GM08714 (cell line): ENCODE measurements around the gene METRNL.
"Not testable (repeated sequence)": the region's sequence is repeated elsewhere in the genome, so short reads cannot be mapped to it uniquely, and the experiment has no call there.

ENCODE experiments used
- H3K4me3 ChIP-seq: fragments of 200-500 bp; sonication (Bioruptor generic); 2 replicates; pipeline ENCODE4 v1.5.1; 2014; ENCODE audit warnings: mild to moderate bottlenecking, low read length, inconsistent platforms
- ZNF274 ChIP-seq: IDR thresholded peaks from 2 replicates; pipeline ENCODE4 v1.6.1; 2012; ENCODE audit warnings: mild to moderate bottlenecking, low read depth, low read length

The METRNL gene

DNA sequence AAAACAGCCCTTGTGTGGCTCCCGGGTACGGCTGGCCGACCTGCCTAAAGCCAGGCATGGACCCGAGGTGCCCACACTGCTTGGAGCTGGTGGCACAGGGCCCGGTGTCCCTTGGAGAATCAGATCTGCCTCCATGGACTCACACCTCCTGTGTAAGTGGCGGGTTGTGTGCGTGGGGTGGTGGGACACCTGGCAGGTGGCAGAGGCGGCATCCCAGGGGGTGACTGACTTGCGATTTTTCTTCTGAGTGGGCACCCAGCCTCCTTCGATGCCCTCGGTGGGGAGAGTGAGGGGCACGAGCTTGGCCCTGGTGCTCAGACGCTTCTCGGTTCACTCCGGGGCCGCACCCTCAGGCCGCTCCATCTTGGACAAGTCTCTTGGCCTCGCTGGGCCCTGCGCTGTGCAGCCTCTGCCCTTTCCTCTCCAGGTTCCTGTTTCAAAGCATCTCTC is 35.8 kb downstream of the METRNL start:
- no peak overlapping the region for H3K4me3 ChIP-seq
- no peak for TF ChIP-seq ZNF274

GRCh38 chr17:83115832-83116231 is 36.4 kb downstream of the METRNL start:
- no peak overlapping the region for H3K4me3 ChIP-seq
- no peak for TF ChIP-seq ZNF274

GRCh38 chr17:83116311-83116771 is 36.9 kb downstream of the METRNL start:
- no peak overlapping the region for H3K4me3 ChIP-seq
- TF ChIP-seq ZNF274, result no peak

- no peak for TF ChIP-seq ZNF274
Observed at GRCh38 chr17:83116783-83117555, 37.6 kb downstream of the METRNL start.

GRCh38 chr17:83117583-83117982 is 38.2 kb downstream of the METRNL start:
- TF ChIP-seq ZNF274, result no peak
- no peak overlapping the region for H3K4me3 ChIP-seq

More at GRCh38 chr17:83116783-83117555, 37.6 kb downstream of the METRNL start:
- no peak overlapping the region for H3K4me3 ChIP-seq

GRCh38 chr17:83118071-83118841 is 38.8 kb downstream of the METRNL start:
- no peak for TF ChIP-seq ZNF274
- no peak overlapping the region for H3K4me3 ChIP-seq

- no peak for TF ChIP-seq ZNF274
- H3K4me3 ChIP-seq, result no peak overlapping the region; the same call in 1 of the 2 replicates
Observed at GRCh38 chr17:83119987-83120864, 40.8 kb downstream of the METRNL start.

GRCh38 chr17:83121473-83121872 is 42.1 kb downstream of the METRNL start:
- H3K4me3 ChIP-seq, result not testable (repeated sequence)

- no peak for TF ChIP-seq ZNF274
- no peak overlapping the region for H3K4me3 ChIP-seq
Observed at GRCh38 chr17:83121921-83122820, 42.8 kb downstream of the METRNL start.

DNA sequence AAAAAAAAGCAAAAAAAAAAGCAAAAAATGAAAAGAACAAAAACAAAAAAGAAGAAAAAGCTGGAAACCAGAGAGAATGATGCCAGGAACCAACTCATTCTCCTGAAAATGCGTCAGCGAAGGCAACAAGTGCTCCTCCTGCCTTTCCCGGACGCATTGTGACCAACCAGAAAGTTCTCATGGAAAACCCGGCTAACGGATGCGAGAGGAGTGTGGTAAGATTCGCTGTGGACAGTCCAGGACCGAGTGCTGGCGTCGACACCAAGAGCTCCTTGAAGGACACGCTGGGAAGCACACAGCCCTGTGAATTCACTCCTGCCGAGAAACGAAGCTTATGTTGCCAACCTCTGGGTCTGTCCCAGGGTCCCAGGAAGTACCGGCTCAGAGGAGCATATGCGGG is 43.4 kb downstream of the METRNL start:
- TF ChIP-seq ZNF274, result no peak
- no peak overlapping the region for H3K4me3 ChIP-seq

- no peak for TF ChIP-seq ZNF274
- H3K4me3 ChIP-seq, result no peak overlapping the region
Observed at GRCh38 chr17:83123896-83124801, 44.7 kb downstream of the METRNL start.

DNA sequence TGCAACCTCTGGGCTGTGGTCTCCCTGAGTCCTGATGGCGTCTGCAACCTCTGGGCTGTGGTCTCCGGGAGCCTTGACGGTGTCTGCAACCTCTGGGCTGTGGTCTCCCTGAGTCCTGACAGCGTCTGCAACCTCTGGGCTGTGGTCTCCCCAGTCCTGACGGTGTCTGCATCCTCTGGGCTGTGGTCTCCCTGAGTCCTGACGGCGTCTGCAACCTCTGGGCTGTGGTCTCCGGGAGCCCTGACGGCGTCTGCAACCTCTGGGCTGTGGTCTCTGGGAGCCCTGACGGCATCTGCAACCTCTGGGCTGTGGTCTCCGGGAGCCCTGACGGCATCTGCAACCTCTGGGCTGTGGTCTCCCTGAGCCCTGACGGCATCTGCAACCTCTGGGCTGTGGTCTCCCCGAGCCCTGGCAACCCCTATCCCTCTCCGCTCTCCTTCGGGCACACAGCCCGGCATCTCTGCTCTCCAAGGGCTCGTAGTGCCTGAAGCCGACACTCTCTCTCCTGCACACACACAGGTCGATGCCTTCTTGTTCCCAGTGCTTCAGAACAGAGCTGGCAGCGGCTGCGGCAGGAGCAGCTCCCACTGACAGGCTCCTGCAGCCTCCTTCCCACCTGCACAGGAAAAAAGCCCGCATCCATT is 45.6 kb downstream of the METRNL start:
- H3K4me3 ChIP-seq, result no peak overlapping the region
- TF ChIP-seq ZNF274, result no peak
